Left ventricle myocardium superior (tissue), 1 donor: ENCODE data around the gene ZNF554. TPM values are rescaled to one million over a fixed set of nuclear protein-coding genes. Genes with fewer than 3 reads are reported as not detected.
"Not testable (repeated sequence)": the region's sequence is repeated elsewhere in the genome, so short reads cannot be mapped to it uniquely, and the experiment has no call there.

Experiments used
- ATAC-seq: fragments of 200-7000 bp; cut with Tn5 transposase; one replicate; pipeline ENCODE4 v1.9.1; 2020; ENCODE audit warnings: mild to moderate bottlenecking, moderate library complexity
- DNase-seq: peaks from one replicate; pipeline ENCODE4 v3.0.0-alpha.2; 2020
- intact Hi-C: fragments of 100-400 bp; cut with micrococcal nuclease; formaldehyde crosslinking; loops from one replicate; pipeline ENCODE4 v1.11.0; 2022
- total RNA-seq: library from RNA; stranded (reverse); fragmentation: NEBNext Ultra II Directional; extraction: Animal tissue kit (Norgen Biotek cat#: 25700); gene quantifications from one replicate; pipeline ENCODE4 v1.2.1, GENCODE V29; 2021
- donor health status: DM: no; HTN: yes; CAD: no; lungs with severe emphysema.

The ZNF554 gene
- total RNA-seq, 1 donor from 2014 or later, result 4.7 TPM

GRCh38 chr19:2853015-2853606 lies 33.4 kb downstream of the ZNF554 start:
- intact Hi-C loops, result no loop called here
- ATAC-seq (no peak), DNase-seq (no peak)

DNA sequence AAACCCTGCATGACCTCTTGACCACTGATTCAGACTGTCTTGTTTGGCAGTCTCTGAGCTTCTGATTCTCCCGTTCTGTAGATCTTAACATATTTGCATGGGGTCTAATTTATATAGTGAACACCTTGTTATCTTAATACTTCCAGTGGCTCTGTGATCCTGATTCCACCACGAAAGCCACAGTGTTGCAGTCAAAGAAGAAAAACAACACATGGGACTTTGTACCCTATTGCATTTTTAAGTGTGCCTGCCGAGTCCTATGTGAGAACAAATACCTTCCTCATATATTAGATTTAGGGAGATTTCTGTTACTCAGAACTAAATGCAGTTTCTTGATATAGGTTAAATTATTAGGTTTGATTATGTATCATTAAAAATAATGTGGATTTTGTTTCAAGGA lies 35.2 kb downstream of the ZNF554 start:
- ATAC-seq, result no peak
- no peak for DNase-seq
- intact Hi-C loops, result no loop called here

- ATAC-seq, result no peak
- no peak for DNase-seq
- intact Hi-C loops, result no loop called here
Measured at GRCh38 chr19:2856457-2857050, 36.9 kb downstream of the ZNF554 start.

DNA sequence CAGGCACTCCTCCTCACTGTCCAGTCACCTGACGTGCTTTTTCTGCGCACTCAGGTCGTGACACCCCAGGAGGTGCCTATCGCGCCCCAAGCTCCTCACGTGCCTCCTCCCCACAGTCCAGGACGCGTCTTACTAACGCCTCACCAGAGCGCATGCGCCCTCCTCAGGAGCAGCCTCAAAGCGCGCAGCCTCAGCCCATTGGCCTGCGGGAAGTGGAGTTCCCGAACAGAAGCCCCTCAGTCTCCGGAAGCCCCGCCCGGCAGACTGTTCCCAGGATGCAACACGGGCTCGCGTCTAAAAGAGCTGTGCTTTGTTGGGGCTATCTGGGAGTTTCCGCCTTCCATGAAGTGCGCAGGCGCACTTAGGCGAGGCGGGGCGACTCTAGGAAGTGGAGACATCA lies 39.2 kb downstream of the ZNF554 start:
- DNase-seq (no peak), ATAC-seq (no peak)
- intact Hi-C loops, result no loop called here

DNA sequence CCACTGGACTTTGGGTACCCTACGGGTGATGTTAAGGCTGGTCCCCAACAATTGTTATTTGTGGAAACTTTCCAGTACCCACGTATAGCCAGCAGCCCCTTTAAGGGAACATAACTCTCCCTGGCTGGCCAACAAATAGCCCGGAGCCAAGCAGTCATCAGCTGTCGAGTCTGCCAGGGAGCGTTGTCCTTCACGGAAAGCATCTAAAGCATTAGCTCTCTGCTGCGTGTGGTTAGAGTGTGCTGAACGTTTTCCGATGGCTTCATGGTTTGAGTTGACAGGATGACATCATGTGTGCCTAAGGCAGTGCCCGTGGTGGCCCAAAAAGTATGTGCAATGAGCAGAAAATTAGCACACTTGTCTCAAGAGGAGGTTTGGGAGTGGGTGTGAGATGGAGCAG lies 44.1 kb downstream of the ZNF554 start:
- DNase-seq, result no peak
- ATAC-seq, result peak; percentile 28
- intact Hi-C loops, result no loop called here

DNA sequence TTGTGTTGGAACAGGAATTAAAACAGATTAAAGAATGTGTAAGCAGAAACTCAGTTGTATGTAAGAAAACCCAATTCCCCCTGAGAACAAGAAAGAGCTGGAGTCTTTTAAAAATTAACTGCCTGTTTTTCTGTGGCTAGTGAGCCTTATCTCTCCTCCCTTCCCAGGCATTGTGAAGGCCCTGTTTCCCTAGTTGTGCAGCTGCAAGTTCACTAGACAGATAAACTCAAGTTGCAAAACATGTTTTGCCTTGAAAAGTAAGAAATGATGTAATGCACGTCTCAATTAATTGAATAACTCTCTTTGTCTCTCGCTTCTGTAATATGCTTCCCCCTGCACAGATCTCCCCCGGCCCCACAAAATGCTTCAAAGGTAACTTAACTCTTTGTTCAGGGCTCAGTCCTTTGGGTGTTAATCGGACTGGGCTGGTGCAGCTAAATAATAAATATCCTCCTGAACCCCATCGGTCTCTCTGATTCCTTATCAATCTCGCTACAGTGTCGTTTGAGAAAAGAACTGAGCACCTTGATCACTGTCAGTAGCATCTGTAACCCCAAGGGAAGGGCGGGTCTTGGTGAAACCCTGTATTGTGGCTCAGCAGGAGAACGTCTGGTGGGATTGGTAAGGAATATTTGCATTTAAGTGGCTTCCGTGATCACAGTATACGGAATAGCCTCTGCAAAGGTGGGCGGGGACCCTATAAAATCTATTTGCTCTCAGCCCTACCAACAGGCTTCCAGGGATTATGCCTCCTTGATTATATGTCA lies 45.8 kb downstream of the ZNF554 start:
- intact Hi-C loops, result no loop called here
- DNase-seq (no peak), ATAC-seq (no peak)

DNA sequence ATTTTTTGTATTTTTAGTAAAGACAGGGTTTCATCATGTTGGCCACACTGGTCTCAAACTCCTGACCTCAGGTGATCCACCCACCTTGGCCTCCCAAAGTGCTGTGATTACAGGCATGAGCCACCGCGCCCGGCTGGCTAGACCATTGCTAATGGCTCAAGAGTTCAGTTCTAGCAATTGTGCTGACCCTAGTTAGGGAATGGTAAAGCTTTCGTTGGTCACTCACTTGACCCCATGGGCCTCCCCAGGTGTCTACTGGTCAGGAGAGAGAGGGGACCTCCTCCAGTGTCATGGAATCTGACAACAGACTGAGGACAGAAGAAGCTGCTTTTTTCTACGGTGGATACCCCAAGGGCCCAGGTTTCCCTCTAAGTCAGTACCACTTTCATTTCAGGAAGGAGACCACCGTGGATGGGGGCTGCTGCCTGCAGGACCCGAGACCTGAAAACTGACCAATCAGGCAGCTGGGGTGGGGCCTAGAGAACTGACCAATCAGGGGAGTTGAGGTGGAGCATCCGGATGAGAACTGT lies 46.9 kb downstream of the ZNF554 start:
- intact Hi-C loops, result no loop called here
- no peak for ATAC-seq
- no peak for DNase-seq

DNA sequence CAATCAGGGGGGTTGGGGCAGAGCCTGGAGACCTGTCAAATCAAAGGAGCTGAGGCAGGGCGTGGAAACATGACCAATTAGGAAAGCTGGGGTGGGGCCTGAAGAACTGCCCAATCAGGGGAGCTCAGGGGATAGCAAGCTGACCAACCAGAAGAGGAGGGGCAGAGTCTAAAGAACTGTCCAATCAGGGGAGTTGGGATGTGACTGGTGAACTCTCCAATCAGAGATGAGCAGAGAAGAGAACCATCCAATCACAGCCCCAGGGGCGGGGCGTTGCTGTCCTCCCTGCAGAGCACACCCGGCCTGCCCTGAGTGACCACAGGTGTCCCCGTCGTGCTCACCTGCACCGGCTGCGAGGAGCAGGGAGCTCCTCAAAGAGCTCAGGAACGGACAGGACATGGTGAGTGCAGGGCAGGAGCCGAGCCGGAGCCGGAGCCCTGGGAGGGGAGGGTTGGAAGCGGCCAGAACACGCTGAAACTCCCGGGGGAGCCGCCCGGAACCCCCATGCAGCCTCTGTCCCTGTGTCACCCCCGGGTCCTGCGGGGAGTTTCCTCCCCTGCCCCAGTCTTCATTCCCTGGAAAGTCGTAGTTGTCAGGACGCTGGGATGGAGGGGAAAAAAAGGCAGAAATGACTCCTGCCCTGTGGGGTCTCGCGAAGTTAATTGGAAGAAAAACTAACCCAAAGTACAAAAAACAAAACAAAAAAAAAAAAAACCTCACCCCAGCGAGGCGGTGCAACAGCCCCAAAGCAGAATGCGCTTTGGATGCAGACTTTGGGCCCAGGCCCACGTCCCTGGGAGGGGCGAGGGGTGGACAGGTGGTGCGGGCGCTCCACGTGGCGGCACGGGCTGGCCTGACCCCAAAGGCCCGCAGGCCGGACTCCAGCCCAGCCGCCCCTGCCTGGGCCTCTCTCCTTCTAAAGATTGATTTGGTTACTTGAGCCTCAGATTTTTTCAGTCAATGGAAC lies 47.6 kb downstream of the ZNF554 start, which contains the start of gene ZNF556:
Gene ZNF556, plus strand, starts transcription at position 311 of the 967 bp plus-strand sequence. Its CDS starts 87 bp downstream, at position 398.
- intact Hi-C loops, result no loop called here
- DNase-seq, result no peak
- peak; percentile 22 for ATAC-seq

- intact Hi-C loops, result no loop called here
- no peak for ATAC-seq
Measured at GRCh38 chr19:2869618-2870017, 50.0 kb downstream of the ZNF554 start.

DNA sequence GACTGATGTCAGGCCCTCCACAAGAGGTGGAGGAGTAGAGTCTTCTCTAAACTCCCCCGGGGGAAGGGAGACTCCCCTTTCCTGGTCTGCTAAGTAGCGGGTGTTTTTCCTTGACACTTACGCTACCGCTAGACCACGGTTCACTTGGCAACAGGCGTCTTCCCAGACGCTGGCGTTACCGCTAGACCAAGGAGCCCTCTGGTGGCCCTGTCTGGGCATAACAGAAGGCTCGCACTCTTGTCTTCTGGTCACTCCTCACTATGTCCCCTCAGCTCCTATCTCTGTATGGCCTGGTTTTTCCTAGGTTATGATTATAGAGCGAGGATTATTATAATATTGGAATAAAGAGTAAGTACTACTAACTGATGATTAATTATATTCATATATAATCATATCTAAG lies 52.5 kb downstream of the ZNF554 start:
- intact Hi-C loops, ATAC-seq, DNase-seq: not testable (repeated sequence)

More at GRCh38 chr19:2869618-2870017, 50.0 kb downstream of the ZNF554 start:
- DNase-seq, result no peak

GRCh38 chr19:2877398-2878331 lies 58.0 kb downstream of the ZNF554 start:
- DNase-seq, result no peak
- ATAC-seq, result no peak
- intact Hi-C loops, result no loop called here

DNA sequence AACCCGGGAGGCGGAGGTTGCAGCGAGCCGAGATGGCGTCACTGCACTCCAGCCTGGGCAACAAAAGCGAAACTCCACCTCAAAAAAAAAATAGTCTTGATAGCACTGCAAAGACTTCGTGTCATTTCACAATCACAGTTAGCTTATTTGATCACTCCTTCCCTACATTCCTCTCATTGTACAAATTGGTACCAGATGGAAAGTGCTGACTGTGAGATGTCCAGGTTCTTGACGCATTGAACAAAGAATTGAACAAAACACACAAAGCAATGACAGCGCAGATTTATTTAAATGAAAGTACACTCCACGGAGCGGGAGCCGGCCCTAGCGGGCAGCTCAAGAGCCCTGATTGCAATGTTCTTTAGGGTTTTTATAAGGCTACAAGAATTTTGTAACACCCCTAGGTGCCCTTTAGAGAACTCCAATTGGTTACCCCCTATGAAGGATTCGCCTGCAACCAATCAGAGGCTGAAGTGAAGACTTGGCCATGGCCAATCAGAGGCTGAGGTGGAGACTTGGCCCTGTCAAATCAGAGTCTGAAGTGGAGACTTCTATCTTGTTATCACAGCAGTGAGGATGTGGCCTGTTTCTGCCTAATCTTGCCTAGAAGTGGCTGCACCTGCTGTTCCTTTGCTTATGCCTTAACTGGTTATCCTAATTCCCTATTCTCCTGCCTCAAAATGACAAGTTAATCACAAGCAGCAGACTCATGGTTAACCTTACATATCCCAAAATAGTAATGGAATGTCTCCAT lies 64.2 kb downstream of the ZNF554 start:
- no peak for DNase-seq
- intact Hi-C loops, result no loop called here
- ATAC-seq, result no peak

- ATAC-seq (no peak), DNase-seq (no peak)
- intact Hi-C loops, result loop anchor here (5.0 kb wide), 1 partner anchor 277 kb away; no protein-coding TSS in a partner anchor
Measured at GRCh38 chr19:2885736-2886135, 66.1 kb downstream of the ZNF554 start.
